HepG2 (cell line): ENCODE results near the gene ASXL1. TPM values are rescaled to one million over a fixed set of nuclear protein-coding genes. Genes with fewer than 3 reads are reported as not detected.

Experiments used
- ARID5B ChIP-seq: IDR thresholded peaks from 2 replicates; pipeline ENCODE4 v1.4.0; 2020; ENCODE audit warnings: mild to moderate bottlenecking, missing genetic modification reagents
- DRAP1 ChIP-seq: IDR thresholded peaks from 2 replicates; pipeline ENCODE4 v1.6.1; 2016; ENCODE audit warnings: missing genetic modification reagents, missing compliant biosample characterization
- GATAD2A ChIP-seq: IDR thresholded peaks from 2 replicates; pipeline ENCODE4 v1.6.1; 2016
- KLF16 ChIP-seq, 2 experiments: sonication (generic) in 1 of 2; formaldehyde crosslinking in 1 of 2; IDR thresholded peaks; 2 replicates each; pipeline versions ENCODE4 v1.6.1 to v1.8.0; 2016 to 2023; ENCODE audit warnings: missing genetic modification reagents in 2 of 2, missing compliant biosample characterization in 1 of 2
- PPARG ChIP-seq: conservative IDR thresholded peaks from 2 replicates; pipeline ENCODE4 v1.6.1; 2016; ENCODE audit warnings: missing biosample characterization, missing genetic modification reagents
- PRDM15 ChIP-seq: sonication (generic); formaldehyde crosslinking; IDR thresholded peaks from 2 replicates; pipeline ENCODE4 v1.4.0; 2020; ENCODE audit warnings: missing genetic modification reagents
- THAP11 ChIP-seq: IDR thresholded peaks from 2 replicates; pipeline ENCODE4 v1.6.1; 2016; ENCODE audit warnings: missing biosample characterization, missing genetic modification reagents
- ZNF510 ChIP-seq: sonication (generic); formaldehyde crosslinking; IDR thresholded peaks from 2 replicates; pipeline ENCODE4 v1.4.0; 2020; ENCODE audit warnings: low read depth, mild to moderate bottlenecking, missing genetic modification reagents
- ZNF792 ChIP-seq: IDR thresholded peaks from 2 replicates; pipeline ENCODE4 v1.6.1; 2016
- ZNF850 ChIP-seq: sonication (generic); formaldehyde crosslinking; conservative IDR thresholded peaks from 2 replicates; pipeline ENCODE4 v1.9.0; 2021; ENCODE audit warnings: mild to moderate bottlenecking, missing genetic modification reagents
- polyA plus RNA-seq, 8 experiments: library from polyadenylated mRNA; depleted of rRNA in 3 of 8; stranded (reverse) in 7 of 8; unstranded in 1 of 8; fragments of >200 nt; fragmentation: Illumina TruSeq in 4 of 8; extraction: Trizol in 4 of 8; gene quantifications; 2 replicates each; pipeline versions ENCODE4 v1.2.1 to v1.2.3, GENCODE V29; 2011 to 2016; ENCODE audit warnings: low read depth in 4 of 8, missing spikeins in 1 of 8, mixed read lengths in 1 of 8; ENCODE audit not compliant: insufficient read depth in 1 of 8
- total RNA-seq, 5 experiments: library from RNA; depleted of rRNA; stranded (reverse); fragments of >200 nt; fragmentation: Illumina TruSeq; extraction: Trizol; gene quantifications; 2 replicates each; pipeline ENCODE4 v1.2.3, GENCODE V29; 2016; ENCODE audit warnings: low read depth in 1 of 5
- TF ChIP-seq, protein P1 (sequence below): sonication (generic); formaldehyde crosslinking; IDR thresholded peaks from 2 replicates; pipeline ENCODE4 v1.4.0; 2020; ENCODE audit warnings: missing genetic modification reagents
- TF ChIP-seq, protein P2 (sequence below), 2 experiments: sonication (generic) in 1 of 2; formaldehyde crosslinking in 1 of 2; IDR thresholded peaks; 2 replicates each; pipeline versions ENCODE4 v1.4.0 to v1.6.1; 2016 to 2020; ENCODE audit warnings: borderline replicate concordance in 1 of 2, low read depth in 1 of 2, mild to moderate bottlenecking in 1 of 2, missing genetic modification reagents in 1 of 2

ASXL1 gene
- total and polyA plus RNA-seq, 2 of the 13 experiments (the other 11 are each of a cell fraction or from before 2014, with no cell fraction given): 62.1 to 74.8 TPM

DNA sequence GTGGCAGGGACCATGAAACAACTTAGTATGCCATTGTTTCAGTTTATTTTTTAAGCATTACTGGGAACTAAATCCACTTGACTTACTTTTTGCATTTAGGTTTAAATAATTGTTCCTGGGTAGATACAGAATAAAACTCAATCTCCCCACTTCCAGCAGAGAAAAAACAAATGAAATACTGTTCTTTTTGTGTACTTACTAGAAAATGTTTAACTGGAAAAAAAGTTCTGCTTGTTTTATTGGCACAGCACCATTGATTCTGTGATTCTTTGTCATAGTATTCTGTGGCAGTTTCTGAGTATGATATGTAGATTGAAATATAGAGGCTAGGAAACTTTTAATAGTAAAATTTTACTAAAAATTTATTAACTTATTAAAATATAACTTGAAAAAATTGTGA lies 10.2 kb downstream of the ASXL1 start (continued):
- TF ChIP-seq ARID5B (CRISPR knock-in tag): peak; percentile 63
- peak; percentile 52 for TF ChIP-seq GATAD2A (CRISPR knock-in tag)
- peak in 1 of 2 experiments; percentile 23; a peak in 1 of 4 replicates for TF ChIP-seq KLF16 (CRISPR knock-in tag; IDR thresholded peaks at IDR 0.05)
- TF ChIP-seq ZNF850: no peak
- TF ChIP-seq DRAP1 (CRISPR knock-in tag): peak; percentile 24; the same call in 1 of the 2 replicates
- TF ChIP-seq PPARG (CRISPR knock-in tag): 0 out of 2 replicates have a peak, but pooled peaks have one; percentile 26
- no peak for TF ChIP-seq PRDM15 (CRISPR knock-in tag)
- TF ChIP-seq, protein P1, sequence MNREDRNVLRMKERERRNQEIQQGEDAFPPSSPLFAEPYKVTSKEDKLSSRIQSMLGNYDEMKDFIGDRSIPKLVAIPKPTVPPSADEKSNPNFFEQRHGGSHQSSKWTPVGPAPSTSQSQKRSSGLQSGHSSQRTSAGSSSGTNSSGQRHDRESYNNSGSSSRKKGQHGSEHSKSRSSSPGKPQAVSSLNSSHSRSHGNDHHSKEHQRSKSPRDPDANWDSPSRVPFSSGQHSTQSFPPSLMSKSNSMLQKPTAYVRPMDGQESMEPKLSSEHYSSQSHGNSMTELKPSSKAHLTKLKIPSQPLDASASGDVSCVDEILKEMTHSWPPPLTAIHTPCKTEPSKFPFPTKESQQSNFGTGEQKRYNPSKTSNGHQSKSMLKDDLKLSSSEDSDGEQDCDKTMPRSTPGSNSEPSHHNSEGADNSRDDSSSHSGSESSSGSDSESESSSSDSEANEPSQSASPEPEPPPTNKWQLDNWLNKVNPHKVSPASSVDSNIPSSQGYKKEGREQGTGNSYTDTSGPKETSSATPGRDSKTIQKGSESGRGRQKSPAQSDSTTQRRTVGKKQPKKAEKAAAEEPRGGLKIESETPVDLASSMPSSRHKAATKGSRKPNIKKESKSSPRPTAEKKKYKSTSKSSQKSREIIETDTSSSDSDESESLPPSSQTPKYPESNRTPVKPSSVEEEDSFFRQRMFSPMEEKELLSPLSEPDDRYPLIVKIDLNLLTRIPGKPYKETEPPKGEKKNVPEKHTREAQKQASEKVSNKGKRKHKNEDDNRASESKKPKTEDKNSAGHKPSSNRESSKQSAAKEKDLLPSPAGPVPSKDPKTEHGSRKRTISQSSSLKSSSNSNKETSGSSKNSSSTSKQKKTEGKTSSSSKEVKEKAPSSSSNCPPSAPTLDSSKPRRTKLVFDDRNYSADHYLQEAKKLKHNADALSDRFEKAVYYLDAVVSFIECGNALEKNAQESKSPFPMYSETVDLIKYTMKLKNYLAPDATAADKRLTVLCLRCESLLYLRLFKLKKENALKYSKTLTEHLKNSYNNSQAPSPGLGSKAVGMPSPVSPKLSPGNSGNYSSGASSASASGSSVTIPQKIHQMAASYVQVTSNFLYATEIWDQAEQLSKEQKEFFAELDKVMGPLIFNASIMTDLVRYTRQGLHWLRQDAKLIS (CRISPR knock-in tag): no peak
- no peak for TF ChIP-seq ZNF510 (CRISPR knock-in tag)
- peak; percentile 32; the same call in 1 of the 2 replicates for TF ChIP-seq ZNF792
- peak; percentile 30; the same call in 1 of the 2 replicates for TF ChIP-seq THAP11 (CRISPR knock-in tag)
- TF ChIP-seq, protein P2, sequence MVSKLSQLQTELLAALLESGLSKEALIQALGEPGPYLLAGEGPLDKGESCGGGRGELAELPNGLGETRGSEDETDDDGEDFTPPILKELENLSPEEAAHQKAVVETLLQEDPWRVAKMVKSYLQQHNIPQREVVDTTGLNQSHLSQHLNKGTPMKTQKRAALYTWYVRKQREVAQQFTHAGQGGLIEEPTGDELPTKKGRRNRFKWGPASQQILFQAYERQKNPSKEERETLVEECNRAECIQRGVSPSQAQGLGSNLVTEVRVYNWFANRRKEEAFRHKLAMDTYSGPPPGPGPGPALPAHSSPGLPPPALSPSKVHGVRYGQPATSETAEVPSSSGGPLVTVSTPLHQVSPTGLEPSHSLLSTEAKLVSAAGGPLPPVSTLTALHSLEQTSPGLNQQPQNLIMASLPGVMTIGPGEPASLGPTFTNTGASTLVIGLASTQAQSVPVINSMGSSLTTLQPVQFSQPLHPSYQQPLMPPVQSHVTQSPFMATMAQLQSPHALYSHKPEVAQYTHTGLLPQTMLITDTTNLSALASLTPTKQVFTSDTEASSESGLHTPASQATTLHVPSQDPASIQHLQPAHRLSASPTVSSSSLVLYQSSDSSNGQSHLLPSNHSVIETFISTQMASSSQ (IDR thresholded peaks at IDR 0.05; ENCODE audit: low read depth): peak; percentile 87
- TF ChIP-seq, protein P2 (CRISPR knock-in tag; IDR thresholded peaks at IDR 0.05; ENCODE audit: borderline replicate concordance): peak; percentile 46; the same call in 1 of the 2 replicates
